Lower leg skin (tissue), 3 donors: ENCODE data around the gene ROBO1.

Experiments
- POLR2A ChIP-seq, 2 donors: fragments of 450-650 bp; IDR thresholded peaks; one replicate each; pipeline ENCODE4 v1.6.1; 2016 to 2017; ENCODE audit warnings: antibody characterized with exemption in 2 of 2, mild to moderate bottlenecking in 1 of 2, moderate library complexity in 1 of 2
- TF ChIP-seq, protein P1 (sequence below), 3 donors: fragments of 450-650 bp; IDR thresholded peaks; one replicate each; pipeline ENCODE4 v1.5.1; 2016; ENCODE audit warnings: antibody characterized with exemption in 3 of 3, mild to moderate bottlenecking in 3 of 3, moderate library complexity in 2 of 3

DNA sequence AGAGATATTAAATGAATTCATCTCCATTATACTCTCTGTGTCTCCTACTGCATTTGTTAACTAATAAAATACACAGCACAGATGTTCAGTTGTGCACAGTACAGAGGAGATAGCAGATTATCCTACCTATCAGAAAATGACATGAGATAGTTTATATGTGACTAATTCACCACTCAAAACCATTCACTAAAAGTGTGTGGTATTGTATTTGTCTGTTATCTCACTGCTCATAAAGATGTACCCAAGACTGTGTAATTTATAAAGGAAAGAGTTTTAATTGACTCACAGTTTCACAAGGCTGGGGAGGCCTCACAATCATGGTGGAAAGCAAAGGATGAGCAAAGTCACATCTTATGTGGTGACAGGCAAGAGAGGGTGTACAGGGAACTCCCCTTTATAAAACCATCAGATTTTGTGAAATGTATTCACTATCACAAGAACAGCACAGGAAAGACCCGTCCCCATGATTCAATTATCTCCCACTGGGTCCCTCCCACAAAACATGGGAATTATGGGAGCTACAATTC is 936.3 kb downstream of the ROBO1 start:
- TF ChIP-seq, protein P1, sequence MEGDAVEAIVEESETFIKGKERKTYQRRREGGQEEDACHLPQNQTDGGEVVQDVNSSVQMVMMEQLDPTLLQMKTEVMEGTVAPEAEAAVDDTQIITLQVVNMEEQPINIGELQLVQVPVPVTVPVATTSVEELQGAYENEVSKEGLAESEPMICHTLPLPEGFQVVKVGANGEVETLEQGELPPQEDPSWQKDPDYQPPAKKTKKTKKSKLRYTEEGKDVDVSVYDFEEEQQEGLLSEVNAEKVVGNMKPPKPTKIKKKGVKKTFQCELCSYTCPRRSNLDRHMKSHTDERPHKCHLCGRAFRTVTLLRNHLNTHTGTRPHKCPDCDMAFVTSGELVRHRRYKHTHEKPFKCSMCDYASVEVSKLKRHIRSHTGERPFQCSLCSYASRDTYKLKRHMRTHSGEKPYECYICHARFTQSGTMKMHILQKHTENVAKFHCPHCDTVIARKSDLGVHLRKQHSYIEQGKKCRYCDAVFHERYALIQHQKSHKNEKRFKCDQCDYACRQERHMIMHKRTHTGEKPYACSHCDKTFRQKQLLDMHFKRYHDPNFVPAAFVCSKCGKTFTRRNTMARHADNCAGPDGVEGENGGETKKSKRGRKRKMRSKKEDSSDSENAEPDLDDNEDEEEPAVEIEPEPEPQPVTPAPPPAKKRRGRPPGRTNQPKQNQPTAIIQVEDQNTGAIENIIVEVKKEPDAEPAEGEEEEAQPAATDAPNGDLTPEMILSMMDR (IDR thresholded peaks at IDR 0.05), result no peak
- no peak for TF ChIP-seq POLR2A (IDR thresholded peaks at IDR 0.05)
